OCI-LY3 (cell line): ENCODE results near the gene BPIFB2.

ENCODE experiments used
- H2AFZ ChIP-seq: fragments of 200-600, 300-600 bp; shearing (Covaris generic); 2 replicates; pipeline ENCODE4 v1.6.0; 2014; ENCODE audit warnings: antibody characterized with exemption, low read depth, low read length
- H3K27ac ChIP-seq: fragments of 200-600, 300-600 bp; sonication (generic); 2 replicates; pipeline ENCODE4 v1.5.1; 2014; ENCODE audit warnings: mild to moderate bottlenecking, low read length, moderate library complexity, mixed read lengths
- H3K27me3 ChIP-seq: fragments of 200-600, 300-600 bp; sonication (generic); 2 replicates; pipeline ENCODE4 v1.6.1; 2014; ENCODE audit warnings: low read depth, low read length, mixed read lengths
- H3K36me3 ChIP-seq: fragments of 200-600, 300-600 bp; sonication (generic); replicated peaks from 2 replicates; pipeline ENCODE3; 2014; ENCODE audit warnings: low read depth, low read length, mixed read lengths
- H3K4me1 ChIP-seq: fragments of 300-600, 200-600 bp; sonication (generic); 2 replicates; pipeline ENCODE4 v1.6.1; 2014; ENCODE audit warnings: low read length, mixed read lengths
- H3K4me2 ChIP-seq: fragments of 200-600, 300-600 bp; sonication (generic); 2 replicates; pipeline ENCODE4 v1.6.1; 2014; ENCODE audit warnings: low read length, mixed read lengths
- H3K4me3 ChIP-seq: fragments of 300-600, 200-600 bp; sonication (generic); 2 replicates; pipeline ENCODE4 v1.5.1; 2014; ENCODE audit warnings: antibody characterized with exemption, mild to moderate bottlenecking, low read length, moderate library complexity
- H3K79me2 ChIP-seq: fragments of 300-600, 200-600 bp; shearing (Covaris generic); 2 replicates; pipeline ENCODE4 v1.6.1; 2014; ENCODE audit warnings: mild to moderate bottlenecking, low read length, mixed read lengths
- H3K9ac ChIP-seq: fragments of 300-600, 200-600 bp; shearing (Covaris generic); 2 replicates; pipeline ENCODE4 v1.6.0; 2014; ENCODE audit warnings: mild to moderate bottlenecking, low read length, moderate library complexity
- H3K9me3 ChIP-seq: fragments of 200-600, 300-600 bp; shearing (Covaris generic); 2 replicates; pipeline ENCODE4 v1.6.1; 2014; ENCODE audit warnings: low read length, mixed read lengths; ENCODE audit not compliant: insufficient read depth
- H4K20me1 ChIP-seq: fragments of 200-600, 300-600 bp; sonication (generic); 2 replicates; pipeline ENCODE4 v1.6.1; 2016; ENCODE audit warnings: low read length, mixed read lengths; ENCODE audit not compliant: insufficient read depth
- CTCF ChIP-seq: fragments of 200-600, 300-600 bp; sonication (generic); IDR thresholded peaks from 2 replicates; pipeline ENCODE4 v1.5.1; 2014; ENCODE audit warnings: antibody characterized with exemption, low read length, low read depth
- EZH2phosphoT487 ChIP-seq: fragments of 200-600 bp; shearing (Covaris generic); IDR thresholded peaks from 2 replicates; pipeline ENCODE4 v1.6.1; 2018; ENCODE audit warnings: antibody characterized with exemption, mixed run types, low read depth

Gene BPIFB2

GRCh38 chr20:33027769-33028751, 20.6 kb downstream of the BPIFB2 start:
- H3K79me2 ChIP-seq: no peaks in the 10 kb centered on the region
- no peak overlapping the region for H2AFZ ChIP-seq
- H3K9ac ChIP-seq: no peak overlapping the region
- H3K36me3 ChIP-seq: no peaks in the 10 kb centered on the region
- H4K20me1 ChIP-seq: no peaks in the 10 kb centered on the region
- peaks cover 39% of the 10 kb centered on the region for H3K27me3 ChIP-seq
- no peaks in the 10 kb centered on the region for H3K9me3 ChIP-seq
- no peak overlapping the region for H3K4me3 ChIP-seq
- no peak overlapping the region for H3K4me2 ChIP-seq
- H3K4me1 ChIP-seq: no peaks in the 10 kb centered on the region
- H3K27ac ChIP-seq: no peak overlapping the region
- no peak for TF ChIP-seq EZH2phosphoT487
- TF ChIP-seq CTCF: no peak

- TF ChIP-seq EZH2phosphoT487 (no peak), CTCF (no peak)
These were observed 21.4 kb downstream of the BPIFB2 start for GRCh38 chr20:33028875-33029274.

GRCh38 chr20:33030076-33030475, 22.6 kb downstream of the BPIFB2 start:
- Histone ChIP-seq H3K9me3 (no peaks in the 10 kb centered on the region), H3K27me3 (peaks cover 31% of the 10 kb centered on the region)

More at GRCh38 chr20:33028875-33029274, 21.4 kb downstream of the BPIFB2 start:
- Histone ChIP-seq H3K27me3 (peaks cover 35% of the 10 kb centered on the region), H2AFZ (no peak overlapping the region), H3K9me3 (no peaks in the 10 kb centered on the region), H3K79me2 (no peaks in the 10 kb centered on the region), H3K4me1 (no peaks in the 10 kb centered on the region), H3K9ac (no peak overlapping the region), H3K27ac (no peak overlapping the region), H3K36me3 (no peaks in the 10 kb centered on the region), H3K4me2 (no peak overlapping the region), H4K20me1 (no peaks in the 10 kb centered on the region), H3K4me3 (no peak overlapping the region)

More at GRCh38 chr20:33030076-33030475, 22.6 kb downstream of the BPIFB2 start:
- TF ChIP-seq EZH2phosphoT487: no peak
- no peak for TF ChIP-seq CTCF
- Histone ChIP-seq H3K36me3 (no peaks in the 10 kb centered on the region), H2AFZ (no peak overlapping the region), H3K4me2 (no peak overlapping the region), H3K9ac (no peak overlapping the region), H3K27ac (no peak overlapping the region), H3K4me1 (no peaks in the 10 kb centered on the region), H3K4me3 (no peak overlapping the region), H3K79me2 (no peaks in the 10 kb centered on the region), H4K20me1 (no peaks in the 10 kb centered on the region)
